Heart right ventricle (tissue), 16 donors: Measurements from ENCODE around the gene NOCT. TPM values are rescaled to one million over a fixed set of nuclear protein-coding genes. Genes with fewer than 3 reads are reported as not detected.
"Not testable (repeated sequence)": the region's sequence is repeated elsewhere in the genome, so short reads cannot be mapped to it uniquely, and the experiment has no call there.

Experiments
- ATAC-seq, 8 donors: fragments of 200-7000 bp; cut with Tn5 transposase; one replicate each; pipeline ENCODE4 v1.9.1; 2020; ENCODE audit warnings: mild to moderate bottlenecking in 8 of 8, moderate library complexity in 8 of 8, moderate number of reproducible peaks in 1 of 8
- DNase-seq, 2 donors: peaks; one replicate each; pipeline ENCODE4 v3.0.0-alpha.2; 2020
- H3K27ac ChIP-seq, 10 donors: fragments of 200-600 bp; sonication (generic) in 2 of 10; one replicate each; pipeline versions ENCODE4 v1.5.0 to v1.8.0; 2020 to 2022; ENCODE audit warnings: mild to moderate bottlenecking in 3 of 10
- H3K27me3 ChIP-seq, 7 donors: fragments of 200-600 bp; one replicate each; pipeline ENCODE4 v1.8.0; 2021 to 2022; ENCODE audit warnings: mild to moderate bottlenecking in 2 of 7
- H3K36me3 ChIP-seq, 9 donors: fragments of 200-600 bp; sonication (generic) in 1 of 9; one replicate each; pipeline versions ENCODE4 v1.5.0 to v1.8.0; 2020 to 2022; ENCODE audit warnings: mild to moderate bottlenecking in 2 of 9
- H3K4me1 ChIP-seq, 9 donors: fragments of 200-600 bp; sonication (generic) in 1 of 9; one replicate each; pipeline versions ENCODE4 v1.5.0 to v1.8.0; 2020 to 2022; ENCODE audit warnings: mild to moderate bottlenecking in 4 of 9
- H3K4me3 ChIP-seq, 10 donors: fragments of 200-600 bp; sonication (generic) in 2 of 10; one replicate each; pipeline versions ENCODE4 v1.5.0 to v1.8.0; 2020 to 2022; ENCODE audit warnings: mild to moderate bottlenecking in 7 of 10, moderate library complexity in 2 of 10
- H3K9me3 ChIP-seq, 11 donors: fragments of 200-600 bp in 10 of 11; sonication (generic) in 2 of 11; one replicate each; pipeline versions ENCODE4 v1.5.0 to v1.8.0; 2013 to 2022; ENCODE audit warnings: mild to moderate bottlenecking in 2 of 11, control low read depth in 1 of 11, moderate library complexity in 1 of 11
- CTCF ChIP-seq, 9 donors: fragments of 200-600 bp; sonication (generic) in 2 of 9; IDR thresholded peaks; one replicate each; pipeline versions ENCODE4 v1.5.0 to v1.8.0; 2021 to 2022; ENCODE audit warnings: antibody characterized with exemption in 9 of 9, mild to moderate bottlenecking in 5 of 9, moderate library complexity in 1 of 9
- WGBS, 2 donors: extraction: QIAGEN DNeasy Blood & Tissue Kit; methylation state at CpG; one replicate each; pipeline ENCODE4 v1.1.7; 2013; ENCODE audit warnings: inconsistent platforms in 1 of 2; 5-methylcytosine and 5-hydroxymethylcytosine counted together
- intact Hi-C, 10 donors: fragments of 100-400 bp; cut with DNase I; formaldehyde crosslinking; loops; one replicate each; pipeline versions ENCODE4 v1.11.1 to v1.14.2; 2022
- polyA plus RNA-seq, 2 donors: library from polyadenylated mRNA; stranded (reverse); fragments of 200-250 nt; gene quantifications; one replicate each; pipeline ENCODE4 v1.2.3, GENCODE V29; 2013
- total RNA-seq, 10 donors: library from RNA; stranded (reverse); fragmentation: NEBNext Ultra II Directional in 3 of 10; extraction: Animal tissue kit (Norgen Biotek cat#: 25700) in 3 of 10; gene quantifications; one replicate each; pipeline versions ENCODE4 v1.2.1 to v1.2.4, GENCODE V29; 2021 to 2023
- donor health status: Arrhythmogenic right ventricular cardiomyopathy.
- donor health status: ischemic (EF 13 %, LVEDD 7.1; RV severe dilation, severe dysfunction).
- donor health status: healthy with polysubstance abuse.
- donor health status: DM: no; HTN: yes; CAD: no.
- donor health status: DM: no; HTN: no; CAD: no.
- donor health status: ischemic (EF 25% LVEDD 6.9; RV normal size, moderate dysfunction).
- donor health status: ischemic (EF 25% LVEDD 5.7; RV mildly dilated, moderate dysfunction).
- donor health status: healthy.
- donor health status: DM: yes; HTN: yes; CAD: no.
- donor health status: Ischemic cardiomyopathy.
- donor health status: ischemic (EF 35%, LVEDD 5.7; RV mildly dilated, moderate dysfunction).
- donor health status: nonischemic (EF 11% LVEDD 7.7; RV severe dilation, severe dysfunction).
- donor health status: DM: yes; HTN: yes; CAD: no.
- donor health status: PGD.
- donor health status: ischemic (EF 29% LVEDD 5.4; RV normal size, mild dysfunction).
- donor health status: nonischemic (EF 23%, LVEDD 6.1; RV moderate dilation, normal function).

Gene NOCT
- total and polyA plus RNA-seq, 12 donors, result 2.4 to 16.5 (median 7.8) TPM

GRCh38 chr4:139017861-139018260 is 2.3 kb downstream of the NOCT start:
- DNase-seq (no peak), ATAC-seq (no peak)
- H3K27ac ChIP-seq, result no peak overlapping the region
- 76 to 82% methylated on average over 3 of the region's 3 CpGs for WGBS, 2 donors
- H3K4me1 ChIP-seq, result peaks cover 7 to 68% (median 24%) of the 10 kb centered on the region in 9 donors
- no peaks in the 10 kb centered on the region for H3K9me3 ChIP-seq
- peaks cover 0 to 3% (median 0%) of the 10 kb centered on the region in 9 donors for H3K36me3 ChIP-seq
- intact Hi-C loops, result no loop called here
- peak overlapping the region in 1 of 10 donors; percentile 77 for H3K4me3 ChIP-seq
- H3K27me3 ChIP-seq, result no peaks in the 10 kb centered on the region
- no peak for TF ChIP-seq CTCF (IDR thresholded peaks at IDR 0.05)

GRCh38 chr4:139018501-139018900 is 2.9 kb downstream of the NOCT start:
- Histone ChIP-seq H3K4me3 (peak overlapping the region in 1 of 10 donors; percentile 77), H3K4me1 (peaks cover 7 to 68% (median 24%) of the 10 kb centered on the region in 9 donors), H3K36me3 (peaks cover 0 to 3% (median 0%) of the 10 kb centered on the region in 9 donors), H3K27ac (no peak overlapping the region), H3K9me3 (no peaks in the 10 kb centered on the region), H3K27me3 (no peaks in the 10 kb centered on the region)
- intact Hi-C loops, result no loop called here
- ATAC-seq (no peak), DNase-seq (no peak)
- no peak for TF ChIP-seq CTCF (IDR thresholded peaks at IDR 0.05)

DNA sequence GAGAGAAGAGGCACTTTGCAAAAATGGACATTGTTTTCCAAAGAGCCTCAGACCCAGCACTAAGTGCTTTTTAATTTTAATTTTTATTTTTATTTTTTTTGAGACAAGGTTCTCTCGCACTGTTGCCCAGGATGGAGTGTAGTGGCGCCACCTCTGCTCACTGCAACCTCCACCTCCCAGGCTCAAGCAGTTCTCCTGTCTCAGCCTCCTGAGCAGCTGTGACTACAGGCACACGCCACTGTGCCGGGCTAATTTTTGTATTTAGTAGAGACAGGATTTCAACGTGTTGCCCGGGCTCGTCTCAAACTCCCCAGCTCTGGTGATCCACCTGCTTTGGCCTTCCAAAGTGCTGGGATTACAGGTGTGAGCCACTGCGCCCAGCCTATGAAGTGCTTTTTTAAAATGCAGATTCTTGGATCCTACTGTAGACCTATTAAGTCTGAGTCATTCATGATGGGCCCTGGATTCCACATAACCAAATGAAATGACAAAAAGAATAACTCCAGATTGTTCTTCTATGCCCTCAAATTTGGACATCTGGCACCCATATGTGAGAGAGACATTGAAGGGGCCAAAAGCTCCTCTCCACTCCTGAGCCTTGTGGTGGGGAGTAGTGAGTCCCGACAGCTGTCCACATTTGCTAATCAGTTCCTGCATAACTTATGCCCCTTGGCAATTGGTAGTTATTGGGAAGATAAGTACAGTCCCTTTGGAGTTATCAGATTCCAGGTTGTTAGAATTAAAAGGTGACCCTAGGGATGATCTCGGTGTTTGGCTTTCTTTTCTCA is 3.6 kb downstream of the NOCT start:
- Histone ChIP-seq H3K4me3 (peak overlapping the region in 1 of 10 donors; percentile 77), H3K4me1 (peaks cover 6 to 62% (median 20%) of the 10 kb centered on the region in 9 donors), H3K27ac (no peak overlapping the region), H3K36me3 (peaks cover 0 to 3% (median 0%) of the 10 kb centered on the region in 9 donors), H3K9me3 (no peaks in the 10 kb centered on the region), H3K27me3 (no peaks in the 10 kb centered on the region)
- DNase-seq (no peak), ATAC-seq (no peak)
- WGBS, 2 donors, result 89 to 90% methylated on average over 10 of the region's 10 CpGs
- no peak for TF ChIP-seq CTCF (IDR thresholded peaks at IDR 0.05)
- intact Hi-C loops, result no loop called here

DNA sequence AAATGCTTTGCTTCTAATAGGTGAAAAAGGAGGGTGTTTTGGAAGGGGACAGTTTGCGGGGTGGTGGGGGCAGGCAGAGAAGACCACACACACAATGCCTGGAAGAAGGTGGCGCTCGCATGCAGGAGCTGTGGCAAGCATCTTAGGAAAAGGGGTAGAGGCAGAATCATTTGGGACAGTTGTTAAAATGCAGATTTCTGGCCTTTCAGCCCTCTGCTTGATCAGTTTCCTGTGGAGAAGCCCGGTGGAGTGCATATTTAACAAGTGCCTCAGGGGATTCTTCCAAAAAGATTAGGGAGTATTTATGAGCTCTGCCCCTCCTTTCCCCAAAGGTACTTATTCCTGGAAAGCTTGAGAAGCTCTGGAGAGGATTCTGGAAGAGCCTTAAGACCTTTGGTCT is 4.8 kb downstream of the NOCT start:
- Histone ChIP-seq H3K27ac (no peak overlapping the region), H3K27me3 (no peaks in the 10 kb centered on the region), H3K9me3 (no peaks in the 10 kb centered on the region), H3K4me3 (no peak overlapping the region), H3K4me1 (peaks cover 0 to 51% (median 9%) of the 10 kb centered on the region in 9 donors), H3K36me3 (peaks cover 0 to 3% (median 0%) of the 10 kb centered on the region in 9 donors)
- no peak for TF ChIP-seq CTCF (IDR thresholded peaks at IDR 0.05)
- intact Hi-C loops, result no loop called here
- ATAC-seq (no peak), DNase-seq (no peak)
- WGBS, 2 donors, result 77 to 80% methylated on average over 4 of the region's 4 CpGs

- H3K9me3 ChIP-seq, H3K36me3 ChIP-seq, DNase-seq, H3K27ac ChIP-seq, intact Hi-C loops, H3K4me3 ChIP-seq, ATAC-seq, H3K27me3 ChIP-seq: not testable (repeated sequence)
- WGBS, 2 donors, result 94 to 95% methylated on average over 12 of the region's 12 CpGs
- peaks cover 0 to 51% (median 9%) of the 10 kb centered on the region in 9 donors for H3K4me1 ChIP-seq
Measured at GRCh38 chr4:139021071-139021470, 5.5 kb downstream of the NOCT start.
